GM21717 (cell line): ENCODE data around the gene PAAF1.

Experiments used
- ATAC-seq: cut with Tn5 transposase; IDR thresholded peaks from one replicate; pipeline ENCODE4 v1.9.1; 2021; ENCODE audit warnings: mild to moderate bottlenecking, moderate library complexity; ENCODE audit not compliant: unreplicated experiment

Gene PAAF1

GRCh38 chr11:73876424-73877310, at the start of gene PAAF1, which contains the start of gene COA4:
TSS of gene PAAF1 (plus strand) at chr11:73876999. CDS start at chr11:73877022, 23 bp downstream.
TSS of gene COA4 (minus strand) at chr11:73876846. CDS start at chr11:73873378, 3,468 bp downstream.
- peak; percentile 91 for ATAC-seq

GRCh38 chr11:73830261-73830660, 46.5 kb upstream of the PAAF1 start:
- ATAC-seq = no peak

- no peak for ATAC-seq
Measured at GRCh38 chr11:73833067-73833466, 43.7 kb upstream of the PAAF1 start.

- ATAC-seq = no peak
Measured at GRCh38 chr11:73838443-73839122, 38.2 kb upstream of the PAAF1 start.

- ATAC-seq = no peak
Measured at GRCh38 chr11:73839123-73839457, 37.7 kb upstream of the PAAF1 start.

- no peak for ATAC-seq
Measured at GRCh38 chr11:73851046-73851764, 25.6 kb upstream of the PAAF1 start.

- ATAC-seq = no peak
Measured at GRCh38 chr11:73852049-73852448, 24.8 kb upstream of the PAAF1 start.

- no peak for ATAC-seq
Measured at GRCh38 chr11:73854680-73855079, 22.1 kb upstream of the PAAF1 start.

GRCh38 chr11:73856031-73856567, 20.7 kb upstream of the PAAF1 start:
- no peak for ATAC-seq

GRCh38 chr11:73859671-73860070, 17.1 kb upstream of the PAAF1 start:
- no peak for ATAC-seq

- no peak for ATAC-seq
Measured at GRCh38 chr11:73860202-73860601, 16.6 kb upstream of the PAAF1 start.

GRCh38 chr11:73862986-73863385, 13.8 kb upstream of the PAAF1 start:
- no peak for ATAC-seq

GRCh38 chr11:73866095-73866579, 10.7 kb upstream of the PAAF1 start:
- ATAC-seq = no peak

- ATAC-seq = no peak
Measured at GRCh38 chr11:73866586-73866996, 10.2 kb upstream of the PAAF1 start.

GRCh38 chr11:73869332-73869949, 7.4 kb upstream of the PAAF1 start:
- ATAC-seq = no peak

- no peak for ATAC-seq
Measured at GRCh38 chr11:73870261-73870660, 6.5 kb upstream of the PAAF1 start.

- no peak for ATAC-seq
Measured at GRCh38 chr11:73872749-73873357, 3.9 kb upstream of the PAAF1 start.

- no peak for ATAC-seq
Measured at GRCh38 chr11:73875380-73875779, 1.4 kb upstream of the PAAF1 start.

GRCh38 chr11:73875840-73876239, 959 bp upstream of the PAAF1 start:
- no peak for ATAC-seq

- ATAC-seq = no peak
Measured at GRCh38 chr11:73878771-73879170, 2.0 kb downstream of the PAAF1 start.
